IMR-90 (cell line): Measurements from ENCODE around the gene STK33. TPM values are rescaled to one million over a fixed set of nuclear protein-coding genes. Genes with fewer than 3 reads are reported as not detected.

ENCODE experiments used
- ATAC-seq: fragments of 200-7000 bp; cut with Tn5 transposase; 2 replicates; pipeline ENCODE4 v1.9.1; 2020; ENCODE audit warnings: low read depth, mild to moderate bottlenecking, moderate library complexity
- BruUV-seq: library from RNA; stranded (reverse); fragments of 400-500 nt; replicated peaks from 2 replicates; lab custom pipeline; 2021; lab: Mats Ljungman, UMichigan
- CTCF ChIA-PET: fragments of 300-600 bp; formaldehyde crosslinking; extraction: SDS; loops from one replicate; lab custom pipeline; 2021; ENCODE audit warnings: antibody characterized with exemption; lab: Yijun Ruan, JAX
- POLR2A ChIA-PET: fragments of 300-600 bp; sonication (Branson Sonifier 250); formaldehyde crosslinking; loops from one replicate; lab custom pipeline; 2022; ENCODE audit warnings: antibody characterized with exemption; ENCODE audit not compliant: unreplicated experiment; lab: Charles Lee
- DNase-seq: peaks from one replicate; pipeline ENCODE4 v3.0.0; 2013
- H2AFZ ChIP-seq: replicated peaks from 2 replicates; pipeline ENCODE3; 2013; ENCODE audit warnings: low read length, mild to moderate bottlenecking; ENCODE audit not compliant: poor library complexity
- H2AK5ac ChIP-seq: 2 replicates; pipeline ENCODE4 v1.6.1; 2013; ENCODE audit warnings: low read depth, low read length, inconsistent platforms
- H2AK9ac ChIP-seq: replicated peaks from 2 replicates; pipeline ENCODE3; 2013; ENCODE audit warnings: mild to moderate bottlenecking, low read depth, low read length, moderate library complexity; ENCODE audit not compliant: poor library complexity
- H2BK120ac ChIP-seq: 2 replicates; pipeline ENCODE4 v1.6.1; 2013; ENCODE audit warnings: low read depth, low read length, inconsistent platforms
- H2BK15ac ChIP-seq: 3 replicates; pipeline ENCODE4 v1.6.1; 2013; ENCODE audit warnings: low read depth, low read length, inconsistent platforms
- H2BK20ac ChIP-seq: 2 replicates; pipeline ENCODE4 v1.6.1; 2013; ENCODE audit warnings: low read depth, mild to moderate bottlenecking, inconsistent platforms, low read length, moderate library complexity
- H2BK5ac ChIP-seq: 2 replicates; pipeline ENCODE4 v1.6.1; 2013; ENCODE audit warnings: mild to moderate bottlenecking, low read depth, low read length, inconsistent platforms; ENCODE audit not compliant: poor library complexity, severe bottlenecking
- H3K14ac ChIP-seq: replicated peaks from 2 replicates; pipeline ENCODE4 v1.6.1; 2013; ENCODE audit warnings: low read depth, low read length, inconsistent platforms
- H3K18ac ChIP-seq: 2 replicates; pipeline ENCODE4 v1.6.1; 2013; ENCODE audit warnings: low read depth, low read length, control low read depth
- H3K23ac ChIP-seq: 2 replicates; pipeline ENCODE4 v1.6.1; 2013; ENCODE audit warnings: low read depth, low read length, inconsistent platforms
- H3K27ac ChIP-seq: 2 replicates; pipeline ENCODE4 v1.5.1; 2013; ENCODE audit warnings: mild to moderate bottlenecking, control low read depth, low read length; ENCODE audit not compliant: insufficient read depth
- H3K27me3 ChIP-seq: 2 replicates; pipeline ENCODE4 v1.6.1; 2013; ENCODE audit warnings: low read length; ENCODE audit not compliant: control insufficient read depth, insufficient read depth
- H3K36me3 ChIP-seq: 2 replicates; pipeline ENCODE4 v1.6.1; 2013; ENCODE audit warnings: low read length, mixed read lengths; ENCODE audit not compliant: control insufficient read depth, insufficient read depth
- H3K4ac ChIP-seq: 2 replicates; pipeline ENCODE4 v1.6.1; 2013; ENCODE audit warnings: low read depth, low read length, inconsistent platforms
- H3K4me1 ChIP-seq: 2 replicates; pipeline ENCODE4 v1.6.1; 2013; ENCODE audit warnings: low read length, mixed read lengths; ENCODE audit not compliant: control insufficient read depth, insufficient read depth
- H3K4me2 ChIP-seq: 2 replicates; pipeline ENCODE4 v1.6.1; 2013; ENCODE audit warnings: low read depth, mild to moderate bottlenecking, control low read depth, low read length, moderate library complexity
- H3K4me3 ChIP-seq: 2 replicates; pipeline ENCODE4 v1.5.1; 2013; ENCODE audit warnings: low read depth, mild to moderate bottlenecking, control low read depth, low read length, moderate library complexity; ENCODE audit not compliant: insufficient read depth
- H3K56ac ChIP-seq: 2 replicates; pipeline ENCODE4 v1.6.1; 2013; ENCODE audit warnings: low read length, inconsistent platforms; ENCODE audit not compliant: insufficient read depth; ENCODE audit errors: extremely low read depth
- H3K79me1 ChIP-seq, 2 experiments: 2 replicates each; pipeline ENCODE4 v1.6.1; 2013; ENCODE audit warnings: low read length in 2 of 2, inconsistent platforms in 1 of 2, low read depth in 1 of 2
- H3K9ac ChIP-seq: 2 replicates; pipeline ENCODE4 v1.6.1; 2013; ENCODE audit warnings: low read depth, low read length, control low read depth
- H3K9me1 ChIP-seq: 2 replicates; pipeline ENCODE4 v1.6.1; 2013; ENCODE audit warnings: low read length, inconsistent platforms; ENCODE audit not compliant: insufficient read depth
- H3K9me3 ChIP-seq: 2 replicates; pipeline ENCODE4 v1.6.1; 2013; ENCODE audit warnings: low read length; ENCODE audit not compliant: control insufficient read depth, insufficient read depth
- H4K20me1 ChIP-seq: 2 replicates; pipeline ENCODE4 v1.6.1; 2013; ENCODE audit warnings: low read length, inconsistent platforms; ENCODE audit not compliant: insufficient read depth
- H4K5ac ChIP-seq: 2 replicates; pipeline ENCODE4 v1.6.1; 2013; ENCODE audit warnings: mild to moderate bottlenecking, low read depth, low read length, control low read depth
- H4K8ac ChIP-seq, 2 experiments: 2 replicates each; pipeline ENCODE4 v1.6.1; 2013; ENCODE audit warnings: low read depth in 2 of 2, low read length in 2 of 2, control low read depth in 1 of 2, inconsistent platforms in 1 of 2
- H4K91ac ChIP-seq: 2 replicates; pipeline ENCODE4 v1.6.1; 2013; ENCODE audit warnings: low read depth, low read length, inconsistent platforms; ENCODE audit not compliant: insufficient read depth
- CHD1 ChIP-seq: IDR thresholded peaks from 2 replicates; pipeline ENCODE4 v1.6.1; 2012; ENCODE audit warnings: low read depth, low read length, improper control_type of control experiment
- FOS ChIP-seq: fragments of 150-350 bp; IDR thresholded peaks from 2 replicates; pipeline ENCODE4 v1.6.1; 2016; ENCODE audit warnings: low read depth, low read length
- NFE2L2 ChIP-seq: fragments of 150-350 bp; IDR thresholded peaks from 2 replicates; pipeline ENCODE4 v1.6.1; 2016; ENCODE audit warnings: low read depth, mild to moderate bottlenecking, low read length
- RAD21 ChIP-seq: IDR thresholded peaks from 2 replicates; pipeline ENCODE4 v1.6.1; 2012; ENCODE audit warnings: low read length, improper control_type of control experiment
- SMC3 ChIP-seq: fragments of 150-350 bp; IDR thresholded peaks from 2 replicates; pipeline ENCODE4 v1.6.1; 2016; ENCODE audit warnings: low read depth, mild to moderate bottlenecking, antibody characterized with exemption, low read length, moderate library complexity
- USF2 ChIP-seq: fragments of 150-350 bp; IDR thresholded peaks from 2 replicates; pipeline ENCODE4 v1.6.1; 2017; ENCODE audit warnings: mild to moderate bottlenecking, antibody characterized with exemption, low read length, low read depth
- WGBS, 2 experiments: methylation state at CpG; one replicate each; pipeline versions ENCODE4 v1.1.5 to v1.1.7; 2013; ENCODE audit warnings: missing lambda C conversion rate in 2 of 2; ENCODE audit not compliant: insufficient read length in 1 of 2; ENCODE audit errors: extremely low coverage in 2 of 2; 5-methylcytosine and 5-hydroxymethylcytosine counted together
- dilution Hi-C: fragments of 300-500 bp; cut with HindIII; formaldehyde crosslinking; loops from one replicate; pipeline ENCODE4 v1.14.3; 2018; ENCODE audit warnings: low sequenced_read_pairs; ENCODE audit not compliant: unreplicated experiment
- in situ Hi-C: fragments of 300-500 bp; cut with MboI; formaldehyde crosslinking; loops from 3 replicates; pipeline ENCODE4 v1.14.3; 2019; ENCODE audit warnings: low sequenced_read_pairs, inconsistent platforms, mixed read lengths
- intact Hi-C: fragments of 100-400 bp; cut with micrococcal nuclease; formaldehyde crosslinking; loops from 2 replicates; pipeline ENCODE4 v1.10.0; 2022
- polyA plus RNA-seq, 3 experiments: library from polyadenylated mRNA; depleted of rRNA; stranded (reverse); fragments of >200 nt; gene quantifications; 2 replicates each; pipeline ENCODE4 v1.2.3, GENCODE V29; 2012; ENCODE audit warnings: low replicate concordance in 1 of 3
- total RNA-seq: library from RNA; depleted of rRNA; stranded (reverse); fragments of >200 nt; gene quantifications from 2 replicates; pipeline ENCODE4 v1.2.3, GENCODE V29; 2012

The STK33 gene
- total and polyA plus RNA-seq, 2 of the 4 experiments (the other 2 are of a cell fraction): 2.3 to 2.6 TPM

GRCh38 chr11:8429483-8429882 is 164.5 kb downstream of the STK33 start:
- no peak overlapping the region for H3K18ac ChIP-seq
- dilution Hi-C loops: no loop called here
- H2BK120ac ChIP-seq: no peak overlapping the region
- DNase-seq (no peak), ATAC-seq (no peak)
- H3K56ac ChIP-seq: no peak overlapping the region
- 46% methylated on average over 5 of the region's 5 CpGs; no CpG with 5 or more reads in 1 of the 2 experiments for WGBS, 2 experiments
- no peaks in the 10 kb centered on the region for H4K20me1 ChIP-seq
- H3K4me3 ChIP-seq: no peak overlapping the region
- H2BK20ac ChIP-seq: no peak overlapping the region
- ChIA-PET POLR2A (no interaction called here), CTCF (no interaction called here)
- H3K14ac ChIP-seq: no peak overlapping the region
- H3K79me1 ChIP-seq: no peaks in the 10 kb centered on the region
- no peak for TF ChIP-seq NFE2L2
- no peak for TF ChIP-seq FOS
- TF ChIP-seq CHD1: no peak
- no peak for TF ChIP-seq USF2
- TF ChIP-seq RAD21: no peak
- no peak for TF ChIP-seq SMC3
- H2AK9ac ChIP-seq: no peak overlapping the region
- no peaks in the 10 kb centered on the region for H3K36me3 ChIP-seq
- no peaks in the 10 kb centered on the region for H3K4me1 ChIP-seq
- intact Hi-C loops: no loop called here
- H4K8ac ChIP-seq: no peak overlapping the region
- H4K5ac ChIP-seq: no peak overlapping the region
- no peak overlapping the region for H3K23ac ChIP-seq
- H3K4ac ChIP-seq: no peak overlapping the region
- no peak overlapping the region for H3K27ac ChIP-seq
- no peak overlapping the region for H3K4me2 ChIP-seq
- H2BK15ac ChIP-seq: no peak overlapping the region
- H3K9me1 ChIP-seq: no peaks in the 10 kb centered on the region
- H3K9ac ChIP-seq: no peak overlapping the region
- H2AFZ ChIP-seq: no peak overlapping the region
- H2AK5ac ChIP-seq: no peak overlapping the region
- no peaks in the 10 kb centered on the region for H3K27me3 ChIP-seq
- H3K9me3 ChIP-seq: no peaks in the 10 kb centered on the region
- H2BK5ac ChIP-seq: no peak overlapping the region
- BruUV-seq: no TSS peak
- in situ Hi-C loops: no loop called here
- no peak overlapping the region for H4K91ac ChIP-seq
